GM04503 (cell line): ENCODE measurements around the gene CAMK2B.

ENCODE experiments used
- DNase-seq: peaks from one replicate; pipeline ENCODE4 v3.0.0-alpha.2; 2012; ENCODE audit warnings: low read depth

Gene CAMK2B

GRCh38 chr7:44256459-44256858 lies 68.9 kb downstream of the CAMK2B start:
- DNase-seq, result no peak

DNA sequence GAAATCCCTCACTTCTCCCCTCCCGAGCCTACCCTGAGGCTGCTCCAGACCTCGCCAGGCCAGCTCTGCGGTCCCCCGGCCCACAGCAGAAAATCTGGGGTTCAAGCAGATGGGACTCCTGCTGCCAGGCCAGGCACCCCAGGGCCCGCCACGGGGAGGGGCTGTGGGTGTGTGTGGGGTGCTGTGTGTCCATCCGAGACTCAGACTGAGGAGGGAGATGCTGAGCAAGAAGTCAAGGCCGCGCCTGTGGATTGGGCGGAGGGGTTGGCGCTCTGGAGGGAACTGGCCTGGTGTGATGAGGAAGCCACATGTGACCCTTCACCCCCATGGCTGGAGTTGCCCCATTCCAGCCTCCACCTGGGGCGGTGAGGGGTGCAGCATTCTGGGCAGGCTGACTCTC lies 73.5 kb downstream of the CAMK2B start:
- DNase-seq, result no peak

- no peak for DNase-seq
Measured at GRCh38 chr7:44251269-44251668, 74.1 kb downstream of the CAMK2B start.

DNA sequence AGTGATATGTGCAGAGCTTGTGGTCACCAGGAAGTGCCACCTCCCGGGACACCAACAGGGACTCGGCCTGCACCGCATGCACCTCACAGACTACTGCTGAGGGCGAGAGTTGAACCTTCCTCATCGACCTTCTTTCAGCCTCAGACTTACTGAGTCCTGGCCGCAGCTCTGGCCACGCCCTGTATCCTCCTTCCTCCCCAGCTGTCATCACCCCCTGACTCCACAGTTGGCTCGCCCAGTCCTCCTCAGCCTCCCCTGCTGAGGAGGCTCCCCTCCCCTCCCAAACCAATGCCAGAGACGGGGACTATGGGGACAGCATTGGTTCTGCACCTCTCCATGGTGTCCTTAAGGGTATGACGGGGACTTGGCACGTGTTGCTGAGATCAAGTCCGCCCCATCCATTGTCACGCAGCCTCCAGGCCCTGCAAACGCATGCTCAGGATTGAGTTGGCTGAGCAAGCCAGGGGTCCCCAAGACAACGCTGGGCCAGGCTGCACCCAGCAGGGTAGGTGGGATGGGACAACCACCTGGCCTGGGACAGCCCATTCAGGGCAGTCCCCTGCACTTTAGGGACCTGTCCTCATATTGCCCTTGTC lies 75.7 kb downstream of the CAMK2B start:
- DNase-seq, result no peak

DNA sequence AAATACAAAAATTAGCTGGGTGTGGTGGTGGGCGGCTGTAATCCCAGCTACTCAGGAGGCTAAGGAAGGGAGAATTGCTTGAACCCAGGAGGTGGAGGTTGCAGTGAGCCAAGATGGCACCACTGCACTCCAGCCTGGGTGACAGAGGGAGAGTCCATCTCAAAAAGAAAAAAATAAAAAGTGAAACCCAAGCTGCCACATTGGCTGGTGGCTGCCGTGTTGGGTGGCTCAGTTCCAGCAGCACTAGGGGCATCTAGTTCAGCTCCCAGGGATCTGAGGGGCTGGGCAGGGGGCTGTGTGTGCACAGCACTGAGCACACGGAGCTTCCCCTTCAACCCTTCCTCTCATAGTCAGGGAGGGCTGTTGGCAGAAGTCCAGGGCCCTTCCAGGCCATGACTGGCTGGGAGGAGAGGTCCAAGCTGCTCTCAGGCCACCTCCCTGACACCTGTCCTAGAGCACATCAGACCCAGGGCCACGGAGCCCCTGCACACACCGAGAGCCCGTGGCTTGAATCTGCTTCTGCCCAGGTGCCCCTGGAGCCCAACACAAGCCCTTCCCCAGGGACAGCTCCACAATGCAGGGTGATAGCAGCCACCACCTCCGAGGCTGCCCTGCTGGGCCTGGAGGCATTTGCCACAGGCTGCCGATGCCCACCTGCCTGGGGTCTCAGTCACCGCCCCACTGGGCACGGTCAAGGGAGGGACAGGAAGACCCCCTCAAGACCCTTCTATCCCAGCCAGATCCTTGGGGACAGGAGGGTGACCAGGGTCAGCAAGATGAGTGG lies 77.3 kb downstream of the CAMK2B start:
- DNase-seq, result no peak

GRCh38 chr7:44246396-44247113 lies 78.8 kb downstream of the CAMK2B start:
- no peak for DNase-seq

DNA sequence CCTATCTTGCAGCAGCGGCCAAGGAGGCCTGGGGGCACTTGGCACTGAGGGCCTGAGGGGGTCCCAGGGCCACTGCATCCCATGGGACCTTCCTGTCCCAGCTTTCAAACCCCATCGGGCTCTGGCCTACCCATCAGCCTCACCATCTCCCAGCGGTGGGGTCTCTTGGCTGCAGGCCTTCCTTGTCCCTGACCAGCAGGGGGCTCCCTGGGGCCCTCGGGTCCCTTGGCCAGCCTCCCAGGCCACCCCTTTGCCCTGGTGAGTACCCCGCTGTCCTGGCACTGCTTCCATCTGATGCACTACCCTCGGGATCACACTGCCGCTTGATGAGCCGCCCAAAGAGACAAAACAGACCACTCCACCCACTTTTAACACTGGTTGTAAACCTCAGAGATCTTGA lies 81.1 kb downstream of the CAMK2B start:
- DNase-seq, result no peak

DNA sequence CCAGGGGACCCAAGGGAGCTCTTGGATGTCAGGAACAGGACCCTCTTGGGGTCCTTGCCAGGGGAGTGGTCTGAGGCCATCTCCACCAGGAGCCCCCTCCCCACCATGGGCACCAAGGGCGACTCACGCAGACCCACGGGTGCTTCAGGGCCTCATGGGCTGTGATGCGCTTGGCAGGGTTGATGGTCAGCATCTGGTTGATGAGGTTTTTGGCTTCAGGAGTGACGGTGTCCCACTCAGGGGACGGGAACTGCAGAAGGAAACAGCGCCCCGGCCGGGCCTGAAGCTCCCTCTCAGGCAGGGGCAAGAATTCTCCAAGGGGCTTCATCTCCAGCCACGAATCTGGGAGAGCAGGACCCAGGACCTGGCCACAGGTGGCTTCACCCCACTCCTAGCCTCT lies 83.3 kb downstream of the CAMK2B start:
- DNase-seq, result no peak

DNA sequence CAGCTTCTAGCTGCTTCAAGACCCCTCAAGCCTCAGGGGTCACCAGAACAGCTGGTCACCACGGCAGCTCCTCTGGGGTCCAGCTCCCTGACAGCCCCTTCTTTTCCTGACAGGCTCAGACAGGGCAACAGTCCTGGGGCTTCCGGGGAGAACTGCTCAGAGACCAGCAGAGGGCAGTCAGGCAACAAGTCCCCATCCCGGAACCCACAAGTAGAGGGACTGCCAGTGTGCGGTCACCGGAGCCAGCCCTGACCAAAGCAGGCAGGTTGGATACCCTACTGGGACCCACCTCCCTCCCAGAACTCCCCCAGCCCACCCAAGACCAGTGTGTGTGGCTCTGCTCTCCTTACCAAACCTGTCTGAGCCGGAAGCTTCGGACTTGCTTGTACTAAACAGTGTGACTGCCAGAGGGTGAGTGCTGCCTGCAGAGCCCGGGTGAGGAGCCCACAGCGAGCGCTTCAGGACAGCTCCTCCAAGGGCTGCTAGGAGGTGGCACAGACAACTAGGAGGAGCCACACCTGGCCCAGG lies 84.3 kb downstream of the CAMK2B start:
- DNase-seq, result peak; percentile 25

DNA sequence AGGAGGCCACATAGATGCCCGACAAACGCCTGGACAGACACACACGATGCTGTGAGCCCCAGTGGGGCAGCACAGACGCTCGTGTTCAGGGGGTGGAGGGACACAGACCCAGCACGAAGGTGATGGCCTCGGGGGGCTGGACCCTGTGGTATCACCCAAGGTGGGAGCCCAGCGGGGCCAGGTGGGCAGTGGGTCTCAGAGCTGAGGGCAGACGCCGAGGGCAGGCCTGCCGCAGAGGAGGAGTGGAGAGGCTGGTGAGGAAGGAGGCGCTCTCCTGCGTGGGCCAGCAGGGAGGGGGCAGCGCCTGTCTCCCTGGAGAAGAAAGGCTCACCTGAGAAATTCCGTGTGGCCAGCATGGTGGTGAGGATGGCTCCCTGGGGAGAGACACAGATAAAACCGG lies 85.0 kb downstream of the CAMK2B start:
- no peak for DNase-seq

GRCh38 chr7:44239361-44239760 lies 86.0 kb downstream of the CAMK2B start:
- DNase-seq, result no peak

DNA sequence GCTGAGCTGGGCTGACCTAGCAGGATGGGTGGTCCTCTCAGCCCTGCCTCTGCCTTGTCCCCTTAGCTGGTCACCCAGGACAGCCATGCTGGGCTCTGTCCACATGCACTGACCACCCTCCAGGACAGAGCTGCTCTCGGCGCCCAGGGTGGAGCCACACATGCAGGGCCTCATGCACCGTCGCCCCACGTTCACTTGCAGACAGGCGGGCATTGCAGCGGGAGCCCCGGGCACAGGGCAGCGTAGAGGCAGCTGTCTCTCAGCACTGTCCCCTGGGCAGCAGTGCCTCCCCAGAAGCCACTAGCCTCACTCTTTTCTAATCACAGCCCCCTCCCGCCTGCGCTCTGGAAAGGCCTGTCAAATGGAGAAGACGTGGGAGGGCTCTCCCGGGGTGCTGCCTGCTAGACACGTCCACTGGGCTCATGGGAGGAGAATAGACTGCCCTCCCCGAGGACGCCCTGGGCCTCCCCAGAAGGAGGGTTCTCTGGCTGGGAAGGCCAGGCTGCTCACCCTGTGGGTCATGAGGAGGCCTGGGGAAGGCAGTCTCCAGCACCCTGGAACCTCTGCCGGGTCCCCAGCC lies 87.2 kb downstream of the CAMK2B start:
- DNase-seq, result no peak

DNA sequence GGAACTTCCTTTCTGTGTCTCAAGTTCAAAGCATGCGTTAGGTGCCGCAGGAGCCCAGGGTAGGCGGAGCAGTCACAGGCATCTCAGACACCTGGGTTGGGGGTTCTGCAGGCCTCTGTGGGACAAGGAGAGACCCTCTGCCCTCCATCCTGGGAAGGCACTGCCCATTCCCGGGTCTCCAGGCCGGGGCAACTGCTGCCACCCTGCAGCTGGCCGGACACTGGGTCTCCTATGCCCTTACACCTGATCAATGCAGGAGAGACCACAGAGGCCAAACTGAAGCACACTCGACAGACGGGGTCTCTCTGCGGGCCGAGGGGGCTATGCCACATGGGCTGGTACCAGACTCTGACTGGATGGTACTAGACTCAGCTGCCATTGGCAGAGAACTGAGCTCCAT lies 87.7 kb downstream of the CAMK2B start:
- DNase-seq, result no peak

- DNase-seq, result no peak
Measured at GRCh38 chr7:44236333-44236728, 89.1 kb downstream of the CAMK2B start.

DNA sequence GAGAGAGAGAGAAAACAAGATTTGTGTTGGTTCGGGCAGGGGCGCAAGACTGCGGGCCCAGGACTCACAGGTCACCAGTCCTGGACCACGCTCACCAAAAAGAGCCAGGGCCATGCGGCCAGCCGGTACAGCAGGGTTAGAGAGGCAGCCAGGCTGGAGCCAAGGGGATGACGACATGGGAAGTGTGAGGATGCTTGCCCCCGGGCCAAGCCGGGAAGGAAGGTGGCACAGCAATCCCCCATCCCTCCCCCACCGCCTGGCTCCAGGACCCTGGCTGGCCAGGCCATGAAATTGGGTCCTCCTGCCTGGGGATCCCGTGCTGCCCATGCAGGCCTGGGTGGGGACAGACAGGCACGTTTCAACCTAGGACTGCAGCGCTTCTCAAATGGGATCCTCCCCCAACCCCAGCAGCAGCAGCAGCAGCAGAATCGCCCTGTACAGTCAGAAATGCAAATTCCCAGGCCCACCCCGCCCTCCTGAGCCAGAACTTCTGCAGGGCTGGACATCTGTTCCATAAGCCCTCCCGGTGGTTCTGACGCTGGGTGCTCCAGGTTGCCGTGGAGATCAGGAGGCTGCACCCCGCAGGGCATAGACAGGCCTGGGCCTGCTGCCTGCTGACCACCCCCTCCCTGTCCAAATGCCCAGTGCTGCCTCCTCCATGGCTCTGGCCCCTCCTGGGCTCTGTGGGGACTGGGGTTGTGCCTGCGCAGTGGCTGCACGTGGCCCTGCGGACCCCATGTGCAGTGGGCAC lies 89.6 kb downstream of the CAMK2B start:
- no peak for DNase-seq

DNA sequence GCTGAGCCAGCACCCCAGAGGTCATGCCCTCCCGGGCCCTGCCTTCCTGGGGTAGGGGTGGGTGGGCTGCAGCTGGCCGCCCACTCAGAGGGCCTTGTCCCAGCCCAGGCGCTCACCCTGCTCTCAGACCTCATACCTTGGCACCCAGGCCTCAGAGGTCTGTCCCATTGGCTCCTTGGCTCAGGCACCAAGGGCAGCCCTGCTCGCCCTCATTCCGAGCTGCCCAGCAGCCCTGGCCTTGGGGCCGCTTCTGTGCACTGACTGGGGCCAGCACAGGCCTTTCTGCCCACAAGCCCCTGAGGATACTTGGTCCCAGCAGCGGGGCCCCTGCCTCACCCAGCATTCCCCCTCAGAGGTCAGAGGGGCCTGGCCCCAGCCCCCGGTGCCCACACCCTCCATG lies 90.3 kb downstream of the CAMK2B start:
- DNase-seq, result no peak

GRCh38 chr7:44232901-44233715 lies 92.3 kb downstream of the CAMK2B start:
- DNase-seq, result no peak

GRCh38 chr7:44232396-44232795 lies 93.0 kb downstream of the CAMK2B start:
- DNase-seq, result no peak

GRCh38 chr7:44231088-44231487 lies 94.3 kb downstream of the CAMK2B start:
- DNase-seq, result no peak

DNA sequence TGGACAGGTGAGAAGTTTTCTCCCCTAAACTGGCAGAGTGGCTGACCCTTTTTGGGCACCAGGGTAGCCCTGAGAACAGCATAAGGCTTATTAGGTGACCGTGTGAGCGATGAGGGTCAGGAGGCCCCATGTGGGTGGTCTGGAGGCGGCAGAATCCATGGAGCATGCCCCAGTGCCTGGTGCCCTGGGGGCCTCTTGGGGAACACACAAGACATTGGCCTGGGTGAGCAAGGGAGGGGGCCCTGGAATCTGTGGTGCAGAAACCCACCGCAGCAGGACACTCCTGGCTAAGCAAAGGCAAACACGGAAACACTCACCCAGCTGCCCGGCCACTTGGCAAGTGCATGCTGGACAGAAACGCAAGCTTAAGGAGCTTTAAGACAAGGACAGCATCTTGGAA lies 95.1 kb downstream of the CAMK2B start:
- no peak for DNase-seq

DNA sequence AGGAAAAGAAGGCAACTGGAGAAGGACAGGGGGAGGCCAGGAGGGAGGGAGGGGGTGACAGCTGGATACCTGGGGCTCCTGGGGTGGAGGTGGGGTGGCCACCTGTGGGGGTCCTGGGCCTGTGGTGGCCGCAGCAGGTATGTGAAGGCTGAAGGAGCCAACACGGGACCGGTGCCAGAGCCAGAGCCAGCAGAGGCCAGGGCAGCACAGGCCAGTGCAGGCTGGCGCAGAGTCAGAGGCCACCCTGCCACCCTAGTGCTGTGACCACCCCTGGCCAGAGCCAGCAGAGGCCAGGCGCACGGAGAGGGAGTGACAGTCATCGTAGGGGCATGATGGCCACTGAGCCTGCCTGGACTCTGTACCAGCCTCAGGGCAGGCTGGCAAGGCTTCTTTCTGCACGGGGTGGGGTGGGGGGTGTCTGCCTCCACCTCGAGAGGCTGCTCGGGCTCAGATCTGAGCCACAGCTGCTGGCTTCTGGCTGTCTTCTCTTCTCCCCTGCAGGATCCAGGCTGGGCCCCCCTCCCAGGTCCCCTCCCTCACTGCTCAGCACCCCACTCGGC lies 95.8 kb downstream of the CAMK2B start:
- DNase-seq, result no peak
